OCI-LY7 (cell line): ENCODE results near the gene ALK.

ENCODE experiments used
- EZH2phosphoT487 ChIP-seq: fragments of 200-600 bp; sonication (generic); IDR thresholded peaks from 2 replicates; pipeline ENCODE4 v1.6.1; 2018; ENCODE audit warnings: low read depth, borderline replicate concordance, mild to moderate bottlenecking, mixed run types, antibody characterized with exemption, low read length, moderate library complexity, mixed read lengths
- TF ChIP-seq, protein P1 (sequence below): fragments of 200-600 bp; sonication (generic); conservative IDR thresholded peaks from 2 replicates; pipeline ENCODE4 v1.5.1; 2014; ENCODE audit warnings: mild to moderate bottlenecking, antibody characterized with exemption, low read length, moderate library complexity, mixed read lengths

DNA sequence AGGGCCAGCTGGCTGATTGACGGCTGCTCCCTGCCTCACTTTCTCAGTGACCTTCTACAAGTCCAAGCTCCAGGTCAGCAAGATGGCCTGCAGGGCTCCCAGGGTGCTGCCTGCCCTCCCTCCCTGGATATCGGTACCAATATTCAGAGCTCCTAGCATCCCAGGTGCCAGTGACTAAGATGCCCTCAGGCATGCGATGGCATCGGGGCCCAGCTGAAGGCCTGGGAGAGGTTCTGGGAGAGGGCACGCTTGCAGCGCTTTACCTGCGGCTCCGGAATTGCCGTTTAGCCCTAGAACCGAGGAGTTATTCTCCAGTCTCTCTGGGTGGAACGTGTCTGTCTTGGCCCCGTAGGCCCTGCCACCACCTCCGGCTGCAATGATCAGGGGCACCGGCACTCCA lies 689.3 kb downstream of the ALK start:
- TF ChIP-seq, protein P1, sequence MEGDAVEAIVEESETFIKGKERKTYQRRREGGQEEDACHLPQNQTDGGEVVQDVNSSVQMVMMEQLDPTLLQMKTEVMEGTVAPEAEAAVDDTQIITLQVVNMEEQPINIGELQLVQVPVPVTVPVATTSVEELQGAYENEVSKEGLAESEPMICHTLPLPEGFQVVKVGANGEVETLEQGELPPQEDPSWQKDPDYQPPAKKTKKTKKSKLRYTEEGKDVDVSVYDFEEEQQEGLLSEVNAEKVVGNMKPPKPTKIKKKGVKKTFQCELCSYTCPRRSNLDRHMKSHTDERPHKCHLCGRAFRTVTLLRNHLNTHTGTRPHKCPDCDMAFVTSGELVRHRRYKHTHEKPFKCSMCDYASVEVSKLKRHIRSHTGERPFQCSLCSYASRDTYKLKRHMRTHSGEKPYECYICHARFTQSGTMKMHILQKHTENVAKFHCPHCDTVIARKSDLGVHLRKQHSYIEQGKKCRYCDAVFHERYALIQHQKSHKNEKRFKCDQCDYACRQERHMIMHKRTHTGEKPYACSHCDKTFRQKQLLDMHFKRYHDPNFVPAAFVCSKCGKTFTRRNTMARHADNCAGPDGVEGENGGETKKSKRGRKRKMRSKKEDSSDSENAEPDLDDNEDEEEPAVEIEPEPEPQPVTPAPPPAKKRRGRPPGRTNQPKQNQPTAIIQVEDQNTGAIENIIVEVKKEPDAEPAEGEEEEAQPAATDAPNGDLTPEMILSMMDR = no peak
- no peak for TF ChIP-seq EZH2phosphoT487
